ENCODE data around the gene DOC2A.

- TF ChIP-seq POLR2A (IDR thresholded peaks at IDR 0.05) (no peak), CTCF (IDR thresholded peaks at IDR 0.05) (no peak), EP300 (IDR thresholded peaks at IDR 0.05; ENCODE audit: low read depth) (no peak), POLR2AphosphoS5 (IDR thresholded peaks at IDR 0.05) (no peak)
Measured at GRCh38 chr16:29999605-30000004, 11.2 kb downstream of the DOC2A start.
